ENCODE measurements around the gene RASSF10.

RASSF10 gene

DNA sequence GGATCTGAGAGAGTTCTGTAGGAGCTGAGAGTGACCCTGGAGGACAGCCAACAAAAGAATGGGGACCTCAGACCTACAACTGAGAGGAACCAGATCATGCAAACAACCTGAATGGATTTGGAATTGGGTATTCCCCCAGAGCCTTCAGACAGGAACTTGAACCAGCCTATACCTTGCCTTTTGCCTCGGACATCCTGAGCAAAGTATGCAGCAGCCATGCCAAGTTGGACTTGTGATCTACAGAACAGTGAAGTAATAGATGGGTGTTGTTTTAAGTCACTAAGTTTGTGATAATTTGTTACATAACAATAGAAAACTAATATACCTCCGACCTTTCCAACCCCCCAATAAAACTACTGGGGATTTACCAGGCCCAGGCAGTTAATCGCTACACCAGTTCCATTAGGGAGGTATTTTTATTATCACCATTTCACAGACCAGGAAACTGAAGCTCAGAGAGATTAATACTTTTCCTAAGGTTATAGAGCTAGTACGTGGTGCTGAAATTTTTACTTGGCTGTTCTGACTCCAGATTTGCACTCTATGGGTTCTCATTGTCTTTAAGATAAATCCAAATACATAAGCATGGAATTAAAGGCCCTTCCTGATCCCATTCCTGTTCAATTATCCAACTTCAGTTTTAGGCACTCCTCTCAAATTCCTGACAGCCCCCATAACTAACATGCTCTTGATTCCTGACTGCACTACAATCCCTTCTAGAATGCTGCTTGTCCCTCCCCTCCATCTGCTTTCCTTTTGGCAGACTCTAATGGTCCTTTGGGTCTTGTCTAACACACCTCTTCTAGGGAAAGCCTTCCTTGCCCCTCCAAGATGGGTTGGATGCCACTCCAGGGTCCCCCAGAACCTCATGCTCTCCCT lies 1.7 kb upstream of the RASSF10 start:
- ATAC-seq (no peak), DNase-seq (ENCODE audit: low spot score in 2 of 2) (no peak)
- H3K4me1 Mint-ChIP-seq, result no peaks in the 10 kb centered on the region
- H3K4me3 Mint-ChIP-seq, result no peak overlapping the region
- no peaks in the 10 kb centered on the region for H3K9me3 Mint-ChIP-seq
- H3K27ac Mint-ChIP-seq, result no peak overlapping the region
- H3K36me3 Mint-ChIP-seq, result no peaks in the 10 kb centered on the region

GRCh38 chr11:13008061-13008435 lies 1.1 kb upstream of the RASSF10 start:
- Mint-ChIP-seq H3K36me3 (no peaks in the 10 kb centered on the region), H3K4me3 (no peak overlapping the region), H3K4me1 (no peaks in the 10 kb centered on the region), H3K27ac (no peak overlapping the region), H3K9me3 (no peaks in the 10 kb centered on the region)
- DNase-seq (ENCODE audit: low spot score in 2 of 2), result no peak
- no peak for ATAC-seq

GRCh38 chr11:13009476-13009920 lies 382 bp downstream of the RASSF10 start:
- Mint-ChIP-seq H3K4me3 (peak overlapping the region; percentile 39), H3K9me3 (no peaks in the 10 kb centered on the region), H3K4me1 (no peaks in the 10 kb centered on the region), H3K36me3 (no peaks in the 10 kb centered on the region), H3K27ac (no peak overlapping the region)
- DNase-seq (ENCODE audit: low spot score in 2 of 2) (no peak), ATAC-seq (peak; percentile 15)

DNA sequence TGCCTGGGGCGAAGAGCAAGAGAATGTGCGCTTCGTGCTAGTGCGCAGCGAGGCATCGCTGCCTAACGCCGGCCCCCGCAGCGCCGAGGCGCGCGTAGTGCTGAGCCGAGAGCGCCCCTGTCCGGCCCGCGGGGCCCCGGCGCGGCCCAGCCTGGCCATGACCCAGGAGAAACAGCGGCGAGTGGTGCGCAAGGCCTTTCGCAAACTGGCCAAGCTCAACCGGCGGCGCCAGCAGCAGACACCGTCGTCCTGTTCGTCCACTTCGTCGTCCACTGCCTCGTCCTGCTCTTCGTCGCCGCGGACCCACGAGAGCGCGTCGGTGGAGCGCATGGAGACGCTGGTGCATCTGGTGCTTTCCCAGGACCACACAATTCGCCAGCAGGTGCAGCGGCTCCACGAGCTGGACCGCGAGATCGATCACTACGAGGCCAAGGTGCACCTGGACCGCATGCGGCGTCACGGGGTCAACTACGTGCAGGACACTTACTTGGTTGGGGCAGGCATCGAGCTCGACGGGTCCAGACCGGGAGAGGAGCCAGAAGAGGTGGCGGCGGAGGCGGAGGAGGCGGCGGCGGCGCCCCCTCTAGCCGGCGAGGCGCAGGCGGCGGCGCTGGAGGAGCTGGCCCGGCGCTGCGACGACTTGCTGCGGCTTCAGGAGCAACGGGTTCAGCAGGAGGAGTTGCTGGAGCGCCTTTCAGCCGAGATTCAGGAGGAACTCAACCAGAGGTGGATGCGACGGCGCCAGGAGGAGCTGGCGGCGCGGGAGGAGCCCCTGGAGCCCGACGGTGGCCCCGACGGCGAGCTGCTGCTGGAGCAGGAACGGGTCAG lies 1.0 kb downstream of the RASSF10 start:
- Mint-ChIP-seq H3K27ac (no peak overlapping the region), H3K4me1 (no peaks in the 10 kb centered on the region), H3K4me3 (no peak overlapping the region), H3K36me3 (no peaks in the 10 kb centered on the region), H3K9me3 (no peaks in the 10 kb centered on the region)
- ATAC-seq, result no peak
- DNase-seq (ENCODE audit: low spot score in 2 of 2), result no peak

- H3K9me3 Mint-ChIP-seq, result no peaks in the 10 kb centered on the region
- H3K4me1 Mint-ChIP-seq, result no peaks in the 10 kb centered on the region
- DNase-seq (ENCODE audit: low spot score in 2 of 2) (no peak), ATAC-seq (no peak)
- no peak overlapping the region for H3K27ac Mint-ChIP-seq
- no peaks in the 10 kb centered on the region for H3K36me3 Mint-ChIP-seq
- H3K4me3 Mint-ChIP-seq, result no peak overlapping the region
Observed at GRCh38 chr11:13010749-13011465, 1.8 kb downstream of the RASSF10 start.

GRCh38 chr11:13011466-13012055 lies 2.4 kb downstream of the RASSF10 start:
- Mint-ChIP-seq H3K36me3 (no peaks in the 10 kb centered on the region), H3K9me3 (no peaks in the 10 kb centered on the region), H3K27ac (no peak overlapping the region), H3K4me3 (no peak overlapping the region), H3K4me1 (no peaks in the 10 kb centered on the region)
- DNase-seq (ENCODE audit: low spot score in 2 of 2) (no peak), ATAC-seq (no peak)

DNA sequence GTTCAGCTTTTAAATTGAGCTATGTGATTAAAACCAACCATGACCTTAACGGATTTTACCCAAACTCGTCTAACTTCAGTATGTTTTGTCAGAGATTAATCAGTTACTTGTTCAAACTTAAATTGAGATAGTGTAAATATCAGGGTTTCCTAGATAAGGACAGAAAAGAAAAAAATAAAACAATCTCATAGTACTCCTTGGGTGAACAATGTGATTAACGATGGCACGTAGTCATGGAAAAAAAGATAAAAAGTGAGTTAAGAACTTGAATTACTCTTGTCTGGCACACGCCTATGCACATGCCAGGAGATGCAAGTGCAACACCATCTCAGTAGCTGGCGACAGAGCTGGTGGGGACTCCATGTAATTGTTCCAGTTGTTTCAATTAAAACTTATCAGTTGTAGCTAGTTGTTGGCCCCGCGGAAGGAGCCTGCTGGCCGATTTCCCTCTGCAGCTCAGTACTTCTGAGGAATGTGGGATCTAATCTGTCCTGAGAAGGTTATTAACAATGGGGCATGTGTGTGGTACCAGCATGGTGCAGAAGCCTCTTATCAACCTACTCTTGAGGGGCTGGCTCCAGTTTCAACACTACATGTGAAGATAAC lies 3.0 kb downstream of the RASSF10 start:
- H3K9me3 Mint-ChIP-seq, result no peaks in the 10 kb centered on the region
- no peak overlapping the region for H3K27ac Mint-ChIP-seq
- DNase-seq (ENCODE audit: low spot score in 2 of 2), result no peak
- no peak for ATAC-seq
- H3K4me1 Mint-ChIP-seq, result no peaks in the 10 kb centered on the region
- H3K4me3 Mint-ChIP-seq, result no peak overlapping the region
- no peaks in the 10 kb centered on the region for H3K36me3 Mint-ChIP-seq

GRCh38 chr11:13013054-13013488 lies 4.0 kb downstream of the RASSF10 start:
- Mint-ChIP-seq H3K9me3 (no peaks in the 10 kb centered on the region), H3K36me3 (no peaks in the 10 kb centered on the region), H3K4me3 (no peak overlapping the region), H3K27ac (no peak overlapping the region), H3K4me1 (no peaks in the 10 kb centered on the region)
- DNase-seq (ENCODE audit: low spot score in 2 of 2), result no peak
- ATAC-seq, result no peak

GRCh38 chr11:13015753-13016152 lies 6.6 kb downstream of the RASSF10 start:
- ATAC-seq (no peak), DNase-seq (ENCODE audit: low spot score in 2 of 2) (no peak)
- Mint-ChIP-seq H3K27ac (no peak overlapping the region), H3K4me1 (no peaks in the 10 kb centered on the region), H3K36me3 (no peaks in the 10 kb centered on the region), H3K9me3 (no peaks in the 10 kb centered on the region), H3K4me3 (no peak overlapping the region)

DNA sequence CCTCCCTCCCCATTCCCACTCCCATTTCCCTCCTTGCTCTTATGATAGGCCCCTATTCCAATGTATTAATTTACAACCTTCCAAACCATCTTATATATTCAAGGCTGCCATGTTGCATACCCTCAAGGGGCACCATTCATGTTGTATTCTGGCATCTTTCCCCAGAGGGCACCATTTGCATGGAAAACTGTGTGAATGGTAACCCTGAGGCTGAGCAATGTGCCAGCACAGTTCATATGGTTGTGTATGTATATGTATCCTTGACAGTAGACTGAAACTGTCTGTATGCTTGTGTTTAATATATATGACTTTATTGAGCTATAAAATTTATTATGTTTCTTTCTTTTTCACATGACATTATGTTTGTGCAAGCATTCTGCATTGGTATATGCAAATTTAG lies 7.3 kb downstream of the RASSF10 start:
- no peaks in the 10 kb centered on the region for H3K36me3 Mint-ChIP-seq
- ATAC-seq (no peak), DNase-seq (ENCODE audit: low spot score in 2 of 2) (no peak)
- H3K27ac Mint-ChIP-seq, result no peak overlapping the region
- H3K9me3 Mint-ChIP-seq, result no peaks in the 10 kb centered on the region
- no peak overlapping the region for H3K4me3 Mint-ChIP-seq
- H3K4me1 Mint-ChIP-seq, result no peaks in the 10 kb centered on the region

DNA sequence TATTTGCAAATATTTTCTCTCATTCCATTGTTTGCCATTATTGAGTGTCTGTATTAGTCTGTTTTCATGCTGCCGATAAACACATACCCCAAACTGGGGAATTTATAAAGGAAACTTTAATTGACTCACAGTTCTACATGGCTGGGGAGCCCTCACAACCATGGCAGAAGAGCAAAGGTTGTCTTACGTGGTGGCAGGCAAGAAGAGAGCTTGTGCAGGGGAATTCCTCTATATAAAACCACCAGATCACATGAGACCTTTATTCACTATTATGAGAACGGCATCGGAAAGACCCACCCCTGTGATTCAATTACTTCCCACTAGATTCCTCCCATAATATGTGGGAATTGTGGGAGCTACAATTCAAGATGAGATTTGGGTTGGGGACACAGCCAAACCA lies 10.2 kb downstream of the RASSF10 start:
- ATAC-seq (no peak), DNase-seq (ENCODE audit: low spot score in 2 of 2) (no peak)
- no peak overlapping the region for H3K4me3 Mint-ChIP-seq
- no peaks in the 10 kb centered on the region for H3K9me3 Mint-ChIP-seq
- no peaks in the 10 kb centered on the region for H3K36me3 Mint-ChIP-seq
- no peak overlapping the region for H3K27ac Mint-ChIP-seq
- no peaks in the 10 kb centered on the region for H3K4me1 Mint-ChIP-seq

- DNase-seq (ENCODE audit: low spot score in 2 of 2) (no peak), ATAC-seq (no peak)
- Mint-ChIP-seq H3K4me1 (no peaks in the 10 kb centered on the region), H3K36me3 (no peaks in the 10 kb centered on the region), H3K27ac (no peak overlapping the region), H3K4me3 (no peak overlapping the region), H3K9me3 (no peaks in the 10 kb centered on the region)
Observed at GRCh38 chr11:13023423-13023822, 14.3 kb downstream of the RASSF10 start.

GRCh38 chr11:13026722-13027121 lies 17.6 kb downstream of the RASSF10 start:
- H3K27ac Mint-ChIP-seq, result no peak overlapping the region
- no peak for ATAC-seq
- no peaks in the 10 kb centered on the region for H3K4me1 Mint-ChIP-seq
- no peak overlapping the region for H3K4me3 Mint-ChIP-seq
- no peaks in the 10 kb centered on the region for H3K9me3 Mint-ChIP-seq
- H3K36me3 Mint-ChIP-seq, result no peaks in the 10 kb centered on the region
- no peak for DNase-seq (ENCODE audit: low spot score in 2 of 2)

- DNase-seq (ENCODE audit: low spot score in 2 of 2), result no peak
- H3K36me3 Mint-ChIP-seq, result no peaks in the 10 kb centered on the region
- H3K4me1 Mint-ChIP-seq, result no peaks in the 10 kb centered on the region
- H3K27ac Mint-ChIP-seq, result no peak overlapping the region
- H3K9me3 Mint-ChIP-seq, result no peaks in the 10 kb centered on the region
- no peak for ATAC-seq
- no peak overlapping the region for H3K4me3 Mint-ChIP-seq
Observed at GRCh38 chr11:13028322-13028721, 19.2 kb downstream of the RASSF10 start.

DNA sequence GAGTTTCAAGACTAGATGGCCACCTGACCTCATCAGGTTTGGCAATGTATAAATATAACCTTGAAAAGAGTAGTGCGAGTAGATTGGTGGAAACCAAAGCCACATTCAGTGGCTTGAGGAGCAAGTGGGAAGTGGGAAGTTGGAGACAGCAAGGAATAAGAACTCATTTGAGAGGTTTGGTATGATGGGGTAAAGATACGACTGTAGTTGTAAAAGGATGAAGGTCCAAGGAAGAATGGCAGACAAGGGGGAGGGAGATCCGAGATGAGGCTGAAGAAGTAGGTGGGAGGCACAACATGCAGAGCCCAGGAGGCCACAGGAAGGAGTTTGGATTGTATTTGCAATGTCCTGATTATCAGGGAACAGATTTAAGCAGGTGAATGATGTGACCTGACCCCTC lies 20.8 kb downstream of the RASSF10 start:
- H3K4me1 Mint-ChIP-seq, result no peaks in the 10 kb centered on the region
- no peak for DNase-seq (ENCODE audit: low spot score in 2 of 2)
- no peak overlapping the region for H3K4me3 Mint-ChIP-seq
- H3K36me3 Mint-ChIP-seq, result no peaks in the 10 kb centered on the region
- no peak overlapping the region for H3K27ac Mint-ChIP-seq
- ATAC-seq, result no peak
- H3K9me3 Mint-ChIP-seq, result no peaks in the 10 kb centered on the region
